HCT116 (cell line): ENCODE data around the gene MTARC2.

Source experiments
- CEBPB ChIP-seq: IDR thresholded peaks from 2 replicates; pipeline ENCODE4 v1.6.1; 2012; ENCODE audit warnings: low read depth
- CTCF ChIP-seq, 3 experiments: fragments of 200-600 bp in 1 of 3; sonication (generic) in 1 of 3; IDR thresholded peaks in 2 of 3; conservative IDR thresholded peaks in 1 of 3; 2 replicates each; pipeline ENCODE4 v1.5.1; 2012 to 2017; ENCODE audit warnings: low read depth in 2 of 3, low read length in 2 of 3, antibody characterized with exemption in 1 of 3, borderline replicate concordance in 1 of 3, control low read depth in 1 of 3, mild to moderate bottlenecking in 1 of 3, mixed read lengths in 1 of 3, mixed run types in 1 of 3, moderate library complexity in 1 of 3; ENCODE audit not compliant: insufficient read depth in 1 of 3
- EGR1 ChIP-seq: IDR thresholded peaks from 2 replicates; pipeline ENCODE4 v1.6.1; 2012; ENCODE audit warnings: low read depth
- ELF1 ChIP-seq: IDR thresholded peaks from 2 replicates; pipeline ENCODE4 v1.6.1; 2012; ENCODE audit warnings: low read depth, borderline replicate concordance
- EZH2 ChIP-seq: fragments of 200-600 bp; sonication (generic); IDR thresholded peaks from 2 replicates; pipeline ENCODE4 v1.6.1; 2017; ENCODE audit warnings: antibody characterized with exemption, mixed run types
- EZH2phosphoT487 ChIP-seq: fragments of 200-600 bp; IDR thresholded peaks from 2 replicates; pipeline ENCODE4 v1.6.1; 2018; ENCODE audit warnings: antibody characterized with exemption, borderline replicate concordance
- MAX ChIP-seq: IDR thresholded peaks from 2 replicates; pipeline ENCODE4 v1.6.1; 2012
- POLR2A ChIP-seq: IDR thresholded peaks from 2 replicates; pipeline ENCODE4 v1.7.0; 2011; ENCODE audit warnings: borderline replicate concordance; ENCODE audit not compliant: insufficient read depth, insufficient read length; ENCODE audit errors: extremely low read depth
- POLR2AphosphoS5 ChIP-seq: IDR thresholded peaks from 2 replicates; pipeline ENCODE4 v1.6.1; 2011; ENCODE audit warnings: mild to moderate bottlenecking, low read depth, low read length, moderate library complexity
- SIN3A ChIP-seq: IDR thresholded peaks from 2 replicates; pipeline ENCODE4 v1.6.1; 2012; ENCODE audit warnings: low read depth
- SP1 ChIP-seq: IDR thresholded peaks from 2 replicates; pipeline ENCODE4 v1.6.1; 2012; ENCODE audit warnings: low read depth
- YY1 ChIP-seq: IDR thresholded peaks from 2 replicates; pipeline ENCODE4 v1.6.1; 2011; ENCODE audit warnings: low read length, low read depth, moderate library complexity, mild to moderate bottlenecking; ENCODE audit not compliant: insufficient replicate concordance; ENCODE audit errors: extremely low read depth
- ZBTB33 ChIP-seq: IDR thresholded peaks from 2 replicates; pipeline ENCODE4 v1.6.1; 2011; ENCODE audit warnings: mild to moderate bottlenecking, low read length, moderate library complexity; ENCODE audit not compliant: insufficient replicate concordance; ENCODE audit errors: extremely low read depth
- ZNF274 ChIP-seq: fragments of 200-500 bp; sonication (Bioruptor generic); IDR thresholded peaks from 2 replicates; pipeline ENCODE4 v1.6.1; 2014; ENCODE audit warnings: mild to moderate bottlenecking, low read depth, low read length, inconsistent platforms

- TF ChIP-seq CTCF (IDR thresholded peaks at IDR 0.05 in 2 of 3, conservative IDR thresholded peaks at IDR 0.05 in 1 of 3; ENCODE audit: borderline replicate concordance in 1 of 3, insufficient read depth in 1 of 3, low read depth in 2 of 3, low read length in 2 of 3), result no peak
- TF ChIP-seq POLR2A, result no peak
- no peak for TF ChIP-seq SP1
- TF ChIP-seq EZH2, result no peak
- no peak for TF ChIP-seq EZH2phosphoT487
- no peak for TF ChIP-seq ZBTB33
- TF ChIP-seq YY1, result no peak
- no peak for TF ChIP-seq SIN3A
- no peak for TF ChIP-seq POLR2AphosphoS5
- TF ChIP-seq CEBPB, result no peak
- TF ChIP-seq ELF1, result no peak
- TF ChIP-seq MAX, result no peak
- TF ChIP-seq ZNF274, result no peak
- no peak for TF ChIP-seq EGR1
These were observed 63.6 kb downstream of the MTARC2 start for GRCh38 chr1:220811695-220812094.
